ENCODE data around the gene SBF2.

Gene SBF2

DNA sequence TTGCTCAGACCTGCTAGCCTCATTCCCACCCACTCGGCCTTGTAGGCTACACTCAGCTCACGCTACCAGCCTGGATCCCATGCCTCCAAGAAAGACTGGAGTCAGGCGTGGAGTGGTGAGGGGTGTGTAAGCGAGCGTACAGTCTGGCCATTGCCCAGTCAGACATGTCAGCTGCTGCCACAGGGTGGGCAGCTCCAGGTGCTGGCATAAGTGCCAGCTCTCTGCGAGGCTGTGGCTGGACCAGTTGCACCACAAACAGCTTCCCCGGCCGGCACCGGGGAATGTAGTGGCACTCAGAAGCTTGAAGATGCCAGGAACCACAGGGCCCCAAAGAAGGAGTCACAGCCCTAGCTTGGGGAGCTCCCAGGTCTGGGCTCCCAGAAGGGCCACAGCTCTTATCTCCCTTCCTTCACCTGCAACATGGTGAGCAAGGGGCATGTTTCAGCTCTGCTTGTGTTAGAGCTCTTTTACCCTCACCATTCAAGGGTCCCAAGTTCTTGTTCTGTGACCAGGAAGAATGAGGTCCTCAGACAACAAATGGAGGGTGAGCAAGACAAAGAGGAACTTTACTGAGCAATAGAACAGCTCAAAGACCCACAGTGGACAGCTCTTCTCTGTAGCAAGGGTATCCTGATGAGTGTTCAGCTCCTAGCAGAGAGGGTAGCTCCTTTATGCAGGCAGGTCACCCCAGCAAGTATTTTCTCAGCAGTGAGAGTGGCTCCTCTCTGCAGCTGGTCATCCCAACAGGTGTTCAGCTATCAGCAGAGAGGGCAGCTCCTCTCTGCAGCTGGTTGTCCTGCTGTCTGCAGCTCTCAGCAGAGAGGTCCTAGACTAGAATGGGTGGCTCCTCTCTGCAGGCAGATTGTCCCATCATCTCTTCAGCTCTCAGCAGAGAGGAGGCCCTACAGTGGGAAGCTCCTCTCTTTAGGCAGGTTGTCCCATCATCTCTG, 6.0 kb downstream of the SBF2 start:
- no peak for TF ChIP-seq SIN3A (IDR thresholded peaks at IDR 0.05; ENCODE audit: borderline replicate concordance, insufficient read depth, low read length)
- TF ChIP-seq TAF1 (IDR thresholded peaks at IDR 0.05; ENCODE audit: borderline replicate concordance, insufficient read depth, low read length): no peak
- no peak for TF ChIP-seq REST (IDR thresholded peaks at IDR 0.05; ENCODE audit: insufficient read depth in 1 of 2, low read depth in 2 of 2, low read length in 2 of 2)
- TF ChIP-seq FOXP2 (optimal IDR thresholded peaks at IDR 0.05; ENCODE audit: borderline replicate concordance, extremely low read depth, extremely low read length, insufficient read depth): no peak
- TF ChIP-seq POLR2AphosphoS5 (IDR thresholded peaks at IDR 0.05; ENCODE audit: low read depth, low read length): no peak

DNA sequence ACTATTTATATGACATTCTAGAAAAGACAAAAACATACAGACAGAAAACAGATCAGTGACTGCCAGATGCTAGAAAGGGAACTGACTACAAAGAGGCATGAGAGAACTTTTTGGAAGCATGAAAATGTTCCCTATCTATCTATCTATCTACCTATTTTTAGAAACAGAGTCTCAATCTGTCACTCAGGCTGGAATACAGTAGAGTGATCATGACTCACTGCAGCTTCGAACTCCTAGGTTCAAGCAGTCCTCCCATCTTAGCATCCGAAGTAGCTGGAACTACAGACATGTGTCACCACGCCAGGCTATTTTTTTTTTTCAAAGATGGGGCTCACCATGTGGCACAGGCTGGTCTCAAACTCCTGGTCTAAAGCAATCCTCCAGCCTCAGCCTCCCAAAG, 6.9 kb downstream of the SBF2 start:
- TF ChIP-seq REST (IDR thresholded peaks at IDR 0.05; ENCODE audit: insufficient read depth in 1 of 2, low read depth in 2 of 2, low read length in 2 of 2): no peak
- no peak for TF ChIP-seq TAF1 (IDR thresholded peaks at IDR 0.05; ENCODE audit: borderline replicate concordance, insufficient read depth, low read length)
- TF ChIP-seq SIN3A (IDR thresholded peaks at IDR 0.05; ENCODE audit: borderline replicate concordance, insufficient read depth, low read length): no peak
- no peak for TF ChIP-seq POLR2AphosphoS5 (IDR thresholded peaks at IDR 0.05; ENCODE audit: low read depth, low read length)
- TF ChIP-seq FOXP2 (optimal IDR thresholded peaks at IDR 0.05; ENCODE audit: borderline replicate concordance, extremely low read depth, extremely low read length, insufficient read depth): no peak

DNA sequence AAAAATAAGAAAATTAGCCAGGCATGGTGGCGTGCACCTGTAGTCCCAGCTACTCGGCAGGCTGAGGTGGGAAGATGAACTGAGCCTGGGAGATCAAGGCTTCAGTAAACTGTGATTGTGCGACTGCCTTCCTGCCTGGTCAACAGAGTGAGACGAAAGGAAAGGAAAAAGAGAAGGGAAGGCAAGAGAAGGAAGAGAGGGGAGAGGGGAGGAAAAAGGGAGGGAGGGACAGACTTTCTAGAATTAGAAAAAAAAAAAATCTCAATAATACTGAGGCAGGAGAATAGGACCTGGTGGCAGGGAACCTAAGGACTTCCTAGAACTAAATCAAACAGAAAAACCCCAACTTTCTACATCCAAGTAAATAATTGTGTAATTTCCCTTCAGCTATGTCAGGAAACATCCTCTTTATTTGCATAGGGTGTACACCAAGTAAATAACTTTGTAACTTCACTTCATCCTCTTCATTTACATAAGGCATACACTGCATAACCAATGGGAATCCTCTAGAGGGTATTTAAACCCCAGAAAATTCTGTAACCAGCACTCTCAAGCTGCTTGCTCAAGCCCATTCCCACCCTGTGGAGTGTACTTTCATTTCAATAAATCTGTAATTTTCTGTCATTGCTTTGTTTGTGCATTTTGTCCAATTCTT, 8.7 kb downstream of the SBF2 start:
- TF ChIP-seq REST (IDR thresholded peaks at IDR 0.05; ENCODE audit: insufficient read depth in 1 of 2, low read depth in 2 of 2, low read length in 2 of 2) (no peak), FOXP2 (optimal IDR thresholded peaks at IDR 0.05; ENCODE audit: borderline replicate concordance, extremely low read depth, extremely low read length, insufficient read depth) (no peak)

DNA sequence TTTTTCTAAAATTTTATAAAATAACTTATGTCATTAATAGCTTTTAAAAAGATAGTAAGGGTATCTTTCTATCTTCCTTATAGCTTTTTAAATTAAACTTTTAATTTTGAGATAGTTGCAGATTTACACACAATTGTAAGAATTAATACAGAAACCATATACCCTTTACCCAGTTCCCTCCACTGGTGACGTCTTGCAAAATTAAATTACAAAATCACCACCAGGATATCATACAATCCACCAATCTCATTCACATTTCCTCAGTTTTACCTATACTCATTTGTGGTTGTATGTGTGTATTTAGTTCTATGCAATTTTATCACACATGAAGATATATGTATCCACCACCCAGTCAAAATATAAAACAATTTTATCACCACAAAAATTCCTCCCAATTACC, 10.0 kb downstream of the SBF2 start:
- no peak for TF ChIP-seq REST (IDR thresholded peaks at IDR 0.05; ENCODE audit: insufficient read depth in 1 of 2, low read depth in 2 of 2, low read length in 2 of 2)
- no peak for TF ChIP-seq POLR2AphosphoS5 (IDR thresholded peaks at IDR 0.05; ENCODE audit: low read depth, low read length)
- no peak for TF ChIP-seq SIN3A (IDR thresholded peaks at IDR 0.05; ENCODE audit: borderline replicate concordance, insufficient read depth, low read length)
- no peak for TF ChIP-seq FOXP2 (optimal IDR thresholded peaks at IDR 0.05; ENCODE audit: borderline replicate concordance, extremely low read depth, extremely low read length, insufficient read depth)
- TF ChIP-seq TAF1 (IDR thresholded peaks at IDR 0.05; ENCODE audit: borderline replicate concordance, insufficient read depth, low read length): no peak

Measured in PFSK-1 (cell line).